ENCODE results near the gene OVCA2.
A peak's percentile ranks its signal among the peaks of the same experiment; 100 is the strongest.

The OVCA2 gene

DNA sequence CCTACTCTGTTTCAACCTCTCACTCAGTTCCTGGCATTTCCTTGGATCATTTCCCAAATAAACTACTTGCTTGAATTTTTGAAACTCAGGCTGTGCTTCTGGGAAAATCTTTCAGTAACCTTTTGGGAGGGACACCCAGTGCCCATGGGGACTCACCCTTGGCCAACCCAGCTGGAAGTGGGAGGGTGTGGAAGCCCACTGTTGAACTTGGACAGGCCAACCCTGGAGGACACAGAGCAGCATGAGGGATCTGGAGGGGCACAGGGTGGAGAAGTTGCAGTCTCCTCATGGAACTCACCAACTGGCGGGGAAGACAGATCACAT lies 27.9 kb upstream of the OVCA2 start:
- DNase-seq (ENCODE audit: low read depth in 2 of 2), result no peak

GRCh38 chr17:2015314-2015713 lies 26.5 kb upstream of the OVCA2 start:
- DNase-seq (ENCODE audit: low read depth in 2 of 2), result no peak

GRCh38 chr17:2016494-2016893 lies 25.3 kb upstream of the OVCA2 start:
- no peak for DNase-seq (ENCODE audit: low read depth in 2 of 2)

DNA sequence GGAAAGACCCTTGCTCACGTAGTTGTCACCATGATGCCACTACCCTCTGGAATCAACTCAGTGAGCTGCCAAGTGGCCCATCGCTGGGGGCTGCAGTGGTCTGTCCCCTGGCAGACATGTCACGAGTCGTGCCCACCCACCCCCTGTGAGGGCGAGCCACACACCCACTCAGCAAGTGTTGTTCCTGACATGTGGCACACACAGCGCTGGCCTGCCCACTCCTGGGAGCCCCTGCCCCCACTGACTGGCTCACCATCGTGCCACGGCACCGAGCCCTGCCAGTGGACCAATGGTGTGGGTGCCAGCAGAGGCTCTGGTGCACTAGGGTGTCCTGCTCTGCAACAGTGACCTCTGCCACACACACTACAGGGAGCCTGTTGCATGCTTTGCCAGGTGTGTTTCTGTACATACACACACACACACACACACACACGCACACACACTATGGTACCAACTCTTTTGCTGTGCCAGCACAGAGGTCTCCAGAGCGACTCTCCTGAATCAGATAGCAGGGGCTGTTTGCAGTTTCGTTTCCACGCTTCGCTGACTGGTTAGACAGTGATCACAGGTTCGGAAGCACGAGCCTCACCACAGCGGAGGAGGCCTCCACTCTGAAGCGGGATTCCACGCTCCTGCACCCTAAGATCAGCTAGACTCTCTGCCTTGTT lies 24.4 kb upstream of the OVCA2 start:
- DNase-seq (ENCODE audit: low read depth in 2 of 2), result no peak

GRCh38 chr17:2018716-2019510 lies 22.9 kb upstream of the OVCA2 start:
- DNase-seq (ENCODE audit: low read depth in 2 of 2), result no peak

- DNase-seq (ENCODE audit: low read depth in 2 of 2), result no peak
Observed at GRCh38 chr17:2019723-2020122, 22.1 kb upstream of the OVCA2 start.

- no peak for DNase-seq (ENCODE audit: low read depth in 2 of 2)
Observed at GRCh38 chr17:2020721-2021120, 21.1 kb upstream of the OVCA2 start.

GRCh38 chr17:2022647-2023240 lies 19.1 kb upstream of the OVCA2 start:
- DNase-seq (ENCODE audit: low read depth in 2 of 2), result no peak

DNA sequence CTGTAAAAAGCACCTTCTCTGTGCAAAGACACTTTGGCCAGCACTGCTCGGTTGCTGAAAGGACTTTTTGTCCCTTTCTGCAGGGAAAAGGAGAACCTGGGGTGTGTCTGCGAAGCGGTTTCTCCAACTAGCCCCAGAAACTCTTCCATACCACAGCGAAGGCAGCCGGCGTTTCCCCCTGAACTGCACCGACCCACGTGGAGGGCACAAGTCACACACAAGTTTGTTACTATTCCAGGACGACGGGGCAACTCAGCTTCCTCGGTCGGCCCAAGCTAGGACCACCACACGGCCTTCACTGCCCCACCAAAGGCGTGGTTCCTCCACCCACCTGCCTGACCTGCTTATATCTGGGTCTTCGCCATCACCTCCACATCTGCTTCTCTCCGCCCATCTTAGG lies 18.6 kb upstream of the OVCA2 start:
- no peak for DNase-seq (ENCODE audit: low read depth in 2 of 2)

DNA sequence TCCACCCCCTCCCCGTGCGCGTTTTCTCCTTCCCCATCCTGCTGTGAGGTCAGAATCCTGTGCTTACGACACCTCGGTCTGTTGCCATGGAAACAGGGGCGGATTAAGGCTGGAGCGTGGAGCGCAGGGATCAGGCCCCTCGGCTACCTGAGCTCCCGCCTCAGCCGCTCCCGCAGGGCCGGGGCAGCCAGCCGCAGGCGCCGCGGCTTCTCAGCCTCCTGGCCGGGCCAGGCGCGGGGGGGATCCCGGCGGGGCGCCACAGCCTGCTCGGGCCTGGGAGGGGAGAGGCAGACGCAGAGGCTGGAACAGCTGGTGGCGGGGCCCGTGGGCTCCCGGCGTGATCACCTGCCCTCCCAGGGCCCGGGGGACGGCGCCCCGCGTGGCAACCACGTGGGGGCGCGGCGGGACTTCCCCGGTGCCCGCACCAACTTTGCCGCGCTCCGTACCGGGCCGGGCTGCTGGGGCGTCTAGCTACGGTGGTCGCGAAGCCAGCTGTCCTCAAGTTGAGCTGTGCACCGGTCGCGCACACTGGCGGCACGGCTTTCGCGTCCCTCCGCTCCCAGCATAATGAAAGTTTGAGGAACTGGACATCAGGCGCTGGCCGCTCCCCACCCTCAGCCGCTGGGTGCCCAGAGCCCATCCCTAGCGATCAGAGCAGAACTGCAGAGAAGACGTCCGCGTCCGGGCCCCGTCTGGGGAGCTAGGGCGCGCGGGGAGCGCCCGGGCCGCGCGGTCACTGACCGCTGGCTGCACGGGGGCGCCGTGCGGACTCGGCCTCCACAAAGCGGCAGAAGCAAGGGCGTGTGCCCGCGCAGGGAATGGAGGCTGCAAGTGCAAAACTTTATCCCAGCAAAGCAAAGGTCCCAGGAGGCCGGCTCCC lies 17.9 kb upstream of the OVCA2 start:
- no peak for DNase-seq (ENCODE audit: low read depth in 2 of 2)

DNA sequence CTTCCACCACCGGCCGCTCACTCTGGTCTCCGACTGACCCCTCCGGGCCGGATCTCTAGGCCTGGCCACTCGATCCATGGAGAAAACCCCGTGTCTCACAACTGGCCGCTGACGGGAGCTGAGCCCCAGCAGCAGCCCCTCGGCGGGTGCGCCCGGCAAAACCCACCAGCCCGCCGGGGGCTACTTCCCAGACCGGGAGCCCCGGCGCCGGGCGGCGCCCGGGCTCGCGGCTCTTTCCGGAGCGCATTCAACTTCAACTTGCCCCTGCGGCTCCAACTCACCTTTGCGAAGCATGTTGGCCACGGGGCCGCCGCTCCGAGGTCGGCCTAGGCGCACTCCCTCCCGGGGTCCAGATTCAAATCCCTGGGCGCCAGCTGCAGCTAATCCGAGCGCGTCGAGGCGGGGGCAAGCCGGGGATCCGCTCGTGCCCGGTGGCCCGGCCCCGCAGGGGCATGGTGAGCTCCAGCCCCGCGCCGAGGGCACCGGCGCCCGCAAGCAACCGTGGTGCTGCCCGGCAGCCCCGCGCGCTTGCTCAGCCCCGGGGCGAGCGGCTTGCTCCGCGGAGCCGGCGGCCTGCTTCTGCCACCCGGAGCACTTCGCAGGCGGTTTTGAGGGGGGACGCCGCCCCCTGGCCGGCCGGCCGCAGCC lies 17.1 kb upstream of the OVCA2 start:
- DNase-seq (ENCODE audit: low read depth in 2 of 2), result no peak

- DNase-seq (ENCODE audit: low read depth in 2 of 2), result peak in 1 of 2 donors; percentile 54
Observed at GRCh38 chr17:2025220-2025621, 16.6 kb upstream of the OVCA2 start, which contains the start of gene RTN4RL1. Gene RTN4RL1, minus strand, starts transcription at chr17:2025334. Its CDS starts 469 bp downstream, at chr17:2024865.

- peak in 1 of 2 donors; percentile 25 for DNase-seq (ENCODE audit: low read depth in 2 of 2)
Observed at GRCh38 chr17:2025622-2026309, 16.1 kb upstream of the OVCA2 start.

- DNase-seq (ENCODE audit: low read depth in 2 of 2), result no peak
Observed at GRCh38 chr17:2027528-2028233, 14.1 kb upstream of the OVCA2 start.

- no peak for DNase-seq (ENCODE audit: low read depth in 2 of 2)
Observed at GRCh38 chr17:2028234-2028614, 13.6 kb upstream of the OVCA2 start.

GRCh38 chr17:2028737-2029136 lies 13.1 kb upstream of the OVCA2 start:
- DNase-seq (ENCODE audit: low read depth in 2 of 2), result no peak

DNA sequence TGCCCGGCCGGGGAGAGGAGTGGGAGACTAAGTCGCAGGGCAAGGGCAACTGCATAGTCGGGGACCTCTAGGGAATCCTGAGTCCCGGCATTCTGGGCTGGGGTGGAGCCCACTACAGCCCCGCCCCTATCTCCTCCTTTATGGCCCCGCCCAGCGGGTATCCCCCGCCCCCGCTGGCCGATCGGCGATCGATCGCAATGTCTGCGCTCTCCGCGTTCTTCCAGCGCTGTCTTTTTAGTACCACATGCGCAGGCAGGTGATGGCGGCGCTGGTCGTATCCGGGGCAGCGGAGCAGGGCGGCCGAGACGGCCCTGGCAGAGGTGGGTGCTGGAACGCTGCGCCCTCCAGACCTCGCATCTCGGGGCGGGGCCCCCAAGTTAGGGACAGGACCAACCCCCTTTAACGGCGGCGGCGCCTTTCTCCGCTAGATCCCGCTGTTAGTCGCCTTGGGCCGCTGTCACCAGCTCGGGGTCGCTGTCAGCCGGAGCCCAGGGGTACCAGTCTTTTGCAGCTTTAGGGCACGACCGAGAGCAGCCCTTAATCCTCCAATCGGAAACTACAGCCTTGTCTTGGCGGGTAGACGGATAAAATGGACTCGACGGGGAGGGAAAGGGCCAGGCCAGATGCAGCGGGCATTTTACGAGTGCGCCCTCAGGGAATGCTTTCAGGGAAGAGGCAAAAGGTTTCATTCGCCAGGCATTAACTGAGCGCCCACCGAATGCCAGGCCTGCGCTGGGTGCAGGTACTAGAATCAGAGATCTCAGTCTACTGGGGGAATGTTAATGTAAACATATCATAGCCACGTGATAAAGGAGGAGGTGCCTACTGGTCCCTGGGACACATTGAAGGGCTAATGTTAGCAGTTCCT lies 11.7 kb upstream of the OVCA2 start, which contains the start of gene DPH1:
Gene DPH1, plus strand, starts transcription at position 243 of the 868 bp plus-strand sequence. Its CDS starts 17 bp downstream, at position 260.
- peak; percentile 77 to 82 for DNase-seq (ENCODE audit: low read depth in 2 of 2)

DNA sequence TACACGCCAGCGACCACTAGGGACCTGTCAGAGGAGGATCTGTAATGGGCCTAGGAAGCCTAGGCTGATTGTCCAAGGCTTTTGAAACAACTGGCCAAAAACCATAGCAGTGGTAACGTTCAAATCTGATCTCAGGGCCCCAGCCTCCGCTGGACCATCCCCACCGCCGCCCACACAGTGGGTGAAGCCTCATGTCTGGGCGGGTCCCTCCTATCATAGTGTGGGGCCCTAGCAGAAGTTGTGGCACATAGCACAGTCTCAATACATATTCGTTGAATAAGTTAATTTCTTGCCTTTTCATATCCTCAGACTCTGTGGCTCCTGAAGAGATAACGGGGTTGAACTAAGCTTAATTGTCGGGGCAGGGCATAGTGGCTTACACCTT lies 11.1 kb upstream of the OVCA2 start:
- no peak for DNase-seq (ENCODE audit: low read depth in 2 of 2)

GRCh38 chr17:2033153-2033552 lies 8.7 kb upstream of the OVCA2 start:
- DNase-seq (ENCODE audit: low read depth in 2 of 2), result no peak
